K562 (cell line): Measurements from ENCODE around the gene FCGR3A. TPM values are rescaled to one million over a fixed set of nuclear protein-coding genes. Genes with fewer than 3 reads are reported as not detected.

Experiments
- CHD1 ChIP-seq: fragments of 200-600 bp; sonication (generic); IDR thresholded peaks from one replicate; pipeline ENCODE4 v1.6.1; 2012; ENCODE audit warnings: mild to moderate bottlenecking, moderate library complexity, low read length, inconsistent platforms
- ETV1 ChIP-seq: fragments of 450-650 bp; conservative IDR thresholded peaks from 2 replicates; pipeline ENCODE4 v1.6.1; 2016; ENCODE audit warnings: missing genetic modification characterization, control low read depth, low read depth, missing compliant biosample characterization
- FOXP1 ChIP-seq: sonication (generic); formaldehyde crosslinking; IDR thresholded peaks from 2 replicates; pipeline ENCODE4 v1.8.0; 2022; ENCODE audit warnings: mild to moderate bottlenecking, missing genetic modification reagents
- MEF2A ChIP-seq: IDR thresholded peaks from 2 replicates; pipeline ENCODE4 v1.6.1; 2011; ENCODE audit warnings: low read depth, mild to moderate bottlenecking, low read length, moderate library complexity; ENCODE audit not compliant: control insufficient read depth
- POLR3A ChIP-seq: IDR thresholded peaks from 2 replicates; pipeline ENCODE4 v1.6.1; 2011; ENCODE audit warnings: borderline replicate concordance, mild to moderate bottlenecking, moderate library complexity; ENCODE audit not compliant: insufficient read length, insufficient read depth; ENCODE audit errors: extremely low read depth
- SETDB1 ChIP-seq: IDR thresholded peaks from one replicate; pipeline ENCODE4 v1.6.1; 2012; ENCODE audit warnings: low read length, control low read depth, inconsistent platforms
- SP1 ChIP-seq: sonication (generic); formaldehyde crosslinking; IDR thresholded peaks from 2 replicates; pipeline ENCODE4 v1.8.1; 2022; ENCODE audit warnings: mild to moderate bottlenecking, missing genetic modification reagents
- YY1 ChIP-seq, 3 experiments: IDR thresholded peaks; 2 replicates each; pipeline ENCODE4 v1.6.1; 2011; ENCODE audit warnings: low read length in 2 of 3, mild to moderate bottlenecking in 2 of 3, moderate library complexity in 2 of 3, borderline replicate concordance in 1 of 3, control low read depth in 1 of 3, low read depth in 1 of 3; ENCODE audit not compliant: insufficient read depth in 3 of 3, insufficient replicate concordance in 2 of 3, control insufficient read depth in 1 of 3, insufficient read length in 1 of 3; ENCODE audit errors: extremely low read depth in 1 of 3
- ZBTB17 ChIP-seq: fragments of 450-650 bp; formaldehyde crosslinking; IDR thresholded peaks from 2 replicates; pipeline ENCODE4 v1.4.0; 2020; ENCODE audit warnings: mild to moderate bottlenecking
- ZNF24 ChIP-seq: fragments of 450-650 bp; IDR thresholded peaks from 2 replicates; pipeline ENCODE4 v1.6.1; 2016
- ZNF696 ChIP-seq: fragments of 250-450 bp; sonication (Bioruptor Pico); conservative IDR thresholded peaks from 2 replicates; pipeline ENCODE4 v1.4.0; 2020; ENCODE audit warnings: mild to moderate bottlenecking, moderate library complexity
- polyA plus RNA-seq, 8 experiments: library from polyadenylated mRNA; depleted of rRNA in 4 of 8; stranded (reverse) in 5 of 8; unstranded in 3 of 8; fragments of >200 nt; fragmentation: Nextera tagmentation in 2 of 8; fragmentation: Illumina TruSeq in 1 of 8; extraction: Ambion mirVana in 2 of 8; extraction: Trizol in 1 of 8; gene quantifications; 2 replicates each; pipeline versions ENCODE4 v1.2.1 to v1.2.3, GENCODE V29; 2011 to 2014; ENCODE audit warnings: inconsistent platforms in 1 of 8, missing spikeins in 1 of 8
- total RNA-seq, 7 experiments: library from RNA; depleted of rRNA in 6 of 7; stranded (reverse); fragments of >200 nt in 6 of 7; fragmentation: Illumina TruSeq in 2 of 7; extraction: Trizol in 2 of 7; gene quantifications; 2 replicates each; pipeline versions ENCODE4 v1.2.1 to v1.2.3, GENCODE V29; 2011 to 2021; ENCODE audit warnings: low replicate concordance in 1 of 7
- TF ChIP-seq, protein P1 (sequence below): fragments of 450-650 bp; IDR thresholded peaks from 2 replicates; pipeline ENCODE4 v1.6.1; 2017; ENCODE audit warnings: mild to moderate bottlenecking, moderate library complexity
- TF ChIP-seq, protein P2 (sequence below), 2 experiments: fragments of 450-650 bp in 1 of 2; sonication (generic) in 1 of 2; formaldehyde crosslinking in 1 of 2; IDR thresholded peaks; 2 replicates each; pipeline versions ENCODE4 v1.7.1 to v1.9.0; 2016 to 2022; ENCODE audit warnings: inconsistent platforms in 1 of 2, mild to moderate bottlenecking in 1 of 2, missing genetic modification reagents in 1 of 2
- TF ChIP-seq, protein P3 (sequence below): sonication (generic); formaldehyde crosslinking; IDR thresholded peaks from 2 replicates; pipeline ENCODE4 v1.8.1; 2023; ENCODE audit warnings: mild to moderate bottlenecking, missing genetic modification reagents

The FCGR3A gene
- total and polyA plus RNA-seq, 9 of the 15 experiments (the other 6 are each of a cell fraction or from before 2014, with no cell fraction given): 0.04 to 0.29 (median 0.14) TPM; not detected in 3

DNA sequence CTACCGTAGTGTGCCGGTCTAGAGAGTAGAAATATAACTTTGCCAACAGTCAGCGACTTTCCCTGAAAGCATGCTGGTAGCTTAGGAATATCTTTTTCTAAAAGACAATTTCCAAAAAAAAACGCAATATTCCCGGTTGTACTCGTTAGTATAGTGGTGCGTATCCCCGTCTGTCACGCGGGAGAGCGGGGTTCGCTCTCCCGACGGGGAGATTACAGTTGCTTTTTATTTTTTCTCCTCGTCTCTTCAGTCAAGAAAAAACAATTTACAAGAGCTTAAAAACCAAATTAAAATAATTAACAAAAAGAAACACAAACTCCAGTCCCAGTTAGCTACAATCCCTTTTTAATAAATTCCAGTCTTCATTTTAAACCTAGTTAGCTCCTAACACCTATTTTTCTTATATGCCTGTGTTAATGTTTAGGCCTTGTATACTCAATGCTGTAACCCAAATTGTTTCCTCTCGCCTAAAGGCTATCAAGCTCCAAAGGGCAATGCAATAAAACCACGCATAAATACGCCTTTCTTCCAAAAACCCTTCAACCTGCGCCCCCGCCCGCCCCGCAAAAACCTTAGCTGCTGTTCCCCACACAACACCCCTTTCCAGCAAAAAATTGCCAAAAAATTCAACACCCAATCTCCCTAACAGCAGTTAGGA lies 17.5 kb downstream of the FCGR3A start (continued):
- TF ChIP-seq, protein P1, sequence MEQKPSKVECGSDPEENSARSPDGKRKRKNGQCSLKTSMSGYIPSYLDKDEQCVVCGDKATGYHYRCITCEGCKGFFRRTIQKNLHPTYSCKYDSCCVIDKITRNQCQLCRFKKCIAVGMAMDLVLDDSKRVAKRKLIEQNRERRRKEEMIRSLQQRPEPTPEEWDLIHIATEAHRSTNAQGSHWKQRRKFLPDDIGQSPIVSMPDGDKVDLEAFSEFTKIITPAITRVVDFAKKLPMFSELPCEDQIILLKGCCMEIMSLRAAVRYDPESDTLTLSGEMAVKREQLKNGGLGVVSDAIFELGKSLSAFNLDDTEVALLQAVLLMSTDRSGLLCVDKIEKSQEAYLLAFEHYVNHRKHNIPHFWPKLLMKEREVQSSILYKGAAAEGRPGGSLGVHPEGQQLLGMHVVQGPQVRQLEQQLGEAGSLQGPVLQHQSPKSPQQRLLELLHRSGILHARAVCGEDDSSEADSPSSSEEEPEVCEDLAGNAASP: no peak
- TF ChIP-seq SETDB1: no peak
- TF ChIP-seq YY1 (IDR thresholded peaks at IDR 0.05; ENCODE audit: borderline replicate concordance in 1 of 3, control insufficient read depth in 1 of 3, extremely low read depth in 1 of 3, insufficient read depth in 3 of 3, insufficient read length in 1 of 3, insufficient replicate concordance in 2 of 3, low read depth in 1 of 3, low read length in 2 of 3): no peak
- no peak for TF ChIP-seq ZNF24
- no peak for TF ChIP-seq SP1 (CRISPR knock-in tag)
- TF ChIP-seq, protein P2, sequence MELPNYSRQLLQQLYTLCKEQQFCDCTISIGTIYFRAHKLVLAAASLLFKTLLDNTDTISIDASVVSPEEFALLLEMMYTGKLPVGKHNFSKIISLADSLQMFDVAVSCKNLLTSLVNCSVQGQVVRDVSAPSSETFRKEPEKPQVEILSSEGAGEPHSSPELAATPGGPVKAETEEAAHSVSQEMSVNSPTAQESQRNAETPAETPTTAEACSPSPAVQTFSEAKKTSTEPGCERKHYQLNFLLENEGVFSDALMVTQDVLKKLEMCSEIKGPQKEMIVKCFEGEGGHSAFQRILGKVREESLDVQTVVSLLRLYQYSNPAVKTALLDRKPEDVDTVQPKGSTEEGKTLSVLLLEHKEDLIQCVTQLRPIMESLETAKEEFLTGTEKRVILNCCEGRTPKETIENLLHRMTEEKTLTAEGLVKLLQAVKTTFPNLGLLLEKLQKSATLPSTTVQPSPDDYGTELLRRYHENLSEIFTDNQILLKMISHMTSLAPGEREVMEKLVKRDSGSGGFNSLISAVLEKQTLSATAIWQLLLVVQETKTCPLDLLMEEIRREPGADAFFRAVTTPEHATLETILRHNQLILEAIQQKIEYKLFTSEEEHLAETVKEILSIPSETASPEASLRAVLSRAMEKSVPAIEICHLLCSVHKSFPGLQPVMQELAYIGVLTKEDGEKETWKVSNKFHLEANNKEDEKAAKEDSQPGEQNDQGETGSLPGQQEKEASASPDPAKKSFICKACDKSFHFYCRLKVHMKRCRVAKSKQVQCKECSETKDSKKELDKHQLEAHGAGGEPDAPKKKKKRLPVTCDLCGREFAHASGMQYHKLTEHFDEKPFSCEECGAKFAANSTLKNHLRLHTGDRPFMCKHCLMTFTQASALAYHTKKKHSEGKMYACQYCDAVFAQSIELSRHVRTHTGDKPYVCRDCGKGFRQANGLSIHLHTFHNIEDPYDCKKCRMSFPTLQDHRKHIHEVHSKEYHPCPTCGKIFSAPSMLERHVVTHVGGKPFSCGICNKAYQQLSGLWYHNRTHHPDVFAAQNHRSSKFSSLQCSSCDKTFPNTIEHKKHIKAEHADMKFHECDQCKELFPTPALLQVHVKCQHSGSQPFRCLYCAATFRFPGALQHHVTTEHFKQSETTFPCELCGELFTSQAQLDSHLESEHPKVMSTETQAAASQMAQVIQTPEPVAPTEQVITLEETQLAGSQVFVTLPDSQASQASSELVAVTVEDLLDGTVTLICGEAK (IDR thresholded peaks at IDR 0.05): peak; percentile 61; the same call in 1 of the 2 replicates
- TF ChIP-seq, protein P2 (CRISPR knock-in tag; IDR thresholded peaks at IDR 0.05): no peak
- no peak for TF ChIP-seq ETV1 (tag)
- TF ChIP-seq MEF2A: no peak
- no peak for TF ChIP-seq ZNF696 (CRISPR knock-in tag)
- TF ChIP-seq, protein P3, sequence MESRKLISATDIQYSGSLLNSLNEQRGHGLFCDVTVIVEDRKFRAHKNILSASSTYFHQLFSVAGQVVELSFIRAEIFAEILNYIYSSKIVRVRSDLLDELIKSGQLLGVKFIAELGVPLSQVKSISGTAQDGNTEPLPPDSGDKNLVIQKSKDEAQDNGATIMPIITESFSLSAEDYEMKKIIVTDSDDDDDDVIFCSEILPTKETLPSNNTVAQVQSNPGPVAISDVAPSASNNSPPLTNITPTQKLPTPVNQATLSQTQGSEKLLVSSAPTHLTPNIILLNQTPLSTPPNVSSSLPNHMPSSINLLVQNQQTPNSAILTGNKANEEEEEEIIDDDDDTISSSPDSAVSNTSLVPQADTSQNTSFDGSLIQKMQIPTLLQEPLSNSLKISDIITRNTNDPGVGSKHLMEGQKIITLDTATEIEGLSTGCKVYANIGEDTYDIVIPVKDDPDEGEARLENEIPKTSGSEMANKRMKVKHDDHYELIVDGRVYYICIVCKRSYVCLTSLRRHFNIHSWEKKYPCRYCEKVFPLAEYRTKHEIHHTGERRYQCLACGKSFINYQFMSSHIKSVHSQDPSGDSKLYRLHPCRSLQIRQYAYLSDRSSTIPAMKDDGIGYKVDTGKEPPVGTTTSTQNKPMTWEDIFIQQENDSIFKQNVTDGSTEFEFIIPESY (CRISPR knock-in tag): peak; percentile 47; the same call in 1 of the 2 replicates
- peak; percentile 46 for TF ChIP-seq CHD1
- TF ChIP-seq FOXP1 (CRISPR knock-in tag): no peak
- no peak for TF ChIP-seq ZBTB17
- TF ChIP-seq POLR3A: peak; percentile 81
